ENCODE results near the gene S100A8.

The S100A8 gene

DNA sequence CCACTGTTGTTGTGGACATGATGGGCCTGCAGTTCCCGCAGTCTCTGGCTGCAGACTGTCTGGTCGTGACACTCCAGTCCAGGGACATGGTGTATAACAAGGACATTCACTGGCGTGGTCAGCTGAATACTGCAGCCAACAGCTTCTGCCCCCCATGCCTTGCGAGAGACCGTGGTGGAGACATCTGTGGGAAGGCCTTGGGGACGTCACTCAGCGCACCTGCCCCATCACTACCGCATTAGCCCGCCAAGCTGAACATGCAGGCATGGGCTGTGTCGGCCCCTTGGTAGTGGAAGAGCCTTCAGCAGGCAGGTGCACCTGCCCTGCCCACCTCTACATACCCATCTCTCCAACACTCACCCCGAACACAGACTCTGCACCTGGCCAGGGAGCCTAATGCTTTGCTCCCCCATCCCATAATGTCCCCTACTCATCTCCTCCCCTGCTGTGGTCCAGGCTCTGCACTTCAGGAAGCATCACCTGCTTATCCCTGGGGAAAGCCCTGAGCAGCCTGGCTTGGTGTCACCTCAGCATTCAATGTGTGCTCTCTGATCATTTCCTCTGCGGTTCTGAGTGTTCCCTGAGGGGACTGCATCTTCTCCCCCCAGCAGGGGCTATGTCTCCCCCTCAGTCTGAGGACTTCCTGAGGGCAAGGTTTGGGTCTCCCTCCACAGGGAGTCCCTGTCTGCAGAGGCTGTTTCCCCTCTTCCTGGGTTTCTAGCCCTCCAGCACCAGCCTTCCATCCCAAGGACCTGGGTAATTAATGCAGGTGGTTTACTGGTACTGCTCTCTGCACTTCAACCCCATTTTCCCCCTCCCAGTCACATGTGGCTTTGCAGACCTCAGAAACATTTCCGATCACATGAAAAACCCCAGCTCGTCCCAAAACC, 45.4 kb downstream of the S100A8 start:
- no peak for DNase-seq

- no peak for DNase-seq
Observed at GRCh38 chr1:153344718-153345025, 46.2 kb downstream of the S100A8 start.

- no peak for DNase-seq
Observed at GRCh38 chr1:153343811-153344717, 46.8 kb downstream of the S100A8 start.

DNA sequence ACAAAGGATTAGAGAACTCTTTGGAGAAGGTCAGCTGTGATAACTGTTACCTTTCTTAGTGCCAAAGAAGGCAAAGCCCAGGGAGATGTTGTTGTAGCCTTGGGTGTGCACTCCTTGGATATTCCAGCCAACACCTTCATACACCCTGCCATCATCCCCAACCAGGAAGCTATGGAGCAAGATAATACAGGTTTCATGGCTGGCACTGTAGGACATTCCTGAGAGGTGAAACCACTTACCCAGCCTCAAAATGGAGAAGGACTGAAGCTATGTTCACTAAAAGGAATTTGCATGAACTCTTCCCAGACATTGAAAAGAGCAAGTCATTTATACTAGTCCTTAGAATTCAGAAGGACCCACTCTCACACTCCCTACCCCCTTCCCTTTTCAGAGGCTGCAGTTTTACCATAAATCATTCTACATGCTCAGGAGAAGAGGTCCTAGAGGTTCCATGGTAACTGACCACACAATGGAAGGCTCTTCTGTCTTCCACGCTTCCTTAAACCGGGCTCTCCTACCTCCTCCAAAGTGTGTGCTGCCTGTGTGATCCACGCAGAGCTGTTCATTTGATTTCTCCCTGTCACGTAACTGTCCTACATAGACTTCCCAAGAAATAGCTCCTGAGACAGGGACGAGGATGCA, 47.7 kb downstream of the S100A8 start:
- DNase-seq: no peak

DNA sequence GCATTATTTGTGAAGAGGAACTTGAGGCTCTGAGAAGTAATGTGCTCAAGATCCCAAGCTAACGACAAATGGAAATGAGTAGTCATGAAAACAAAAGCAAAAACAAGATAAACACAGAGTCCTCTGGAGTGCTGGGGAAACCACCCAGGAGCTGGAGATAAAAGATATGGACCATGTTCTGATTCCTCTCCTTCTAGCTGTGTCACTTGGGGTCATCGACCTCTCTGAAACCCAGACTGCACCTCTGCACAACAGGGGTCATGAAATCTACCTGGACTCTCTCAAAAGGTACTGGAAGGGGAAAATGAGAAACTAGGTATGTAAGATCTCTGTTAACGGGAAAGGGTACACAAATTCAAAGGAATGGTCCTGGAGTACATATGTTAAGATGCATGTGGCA, 48.7 kb downstream of the S100A8 start:
- no peak for DNase-seq

GRCh38 chr1:153341431-153341934, 49.4 kb downstream of the S100A8 start:
- no peak for DNase-seq

- no peak for DNase-seq
Observed at GRCh38 chr1:153340356-153340755, 50.5 kb downstream of the S100A8 start.

Data from activated gamma-delta T cell treated with Interleukin-2 at 50 U/mL for 16 hours (primary cell).